WTC11 (cell line): ENCODE measurements around the gene PSMG4. TPM values are rescaled to one million over a fixed set of nuclear protein-coding genes. Genes with fewer than 3 reads are reported as not detected.

Experiments
- ATF2 ChIP-seq: sonication (generic); formaldehyde crosslinking; IDR thresholded peaks from 2 replicates; pipeline ENCODE4 v1.8.1; 2022; ENCODE audit warnings: low read depth, missing genetic modification reagents, borderline replicate concordance
- ATF3 ChIP-seq: sonication (generic); formaldehyde crosslinking; conservative IDR thresholded peaks from 2 replicates; pipeline ENCODE4 v1.8.1; 2022; ENCODE audit warnings: mild to moderate bottlenecking, missing genetic modification reagents
- CDX4 ChIP-seq: fragments of 250-450 bp; sonication (Bioruptor Pico); IDR thresholded peaks from 2 replicates; pipeline ENCODE4 v1.9.0; 2021; ENCODE audit warnings: moderate library complexity, mild to moderate bottlenecking, inconsistent platforms, borderline replicate concordance
- ETV6 ChIP-seq: sonication (generic); formaldehyde crosslinking; IDR thresholded peaks from 2 replicates; pipeline ENCODE4 v1.8.1; 2022; ENCODE audit warnings: mild to moderate bottlenecking, missing genetic modification reagents
- FOXJ3 ChIP-seq: sonication (generic); formaldehyde crosslinking; IDR thresholded peaks from 2 replicates; pipeline ENCODE4 v1.9.0; 2021; ENCODE audit warnings: missing genetic modification reagents, mild to moderate bottlenecking, borderline replicate concordance
- FOXK1 ChIP-seq: sonication (generic); formaldehyde crosslinking; IDR thresholded peaks from 2 replicates; pipeline ENCODE4 v1.8.0; 2022; ENCODE audit warnings: mild to moderate bottlenecking, moderate library complexity, missing genetic modification reagents
- FOXP4 ChIP-seq: sonication (generic); formaldehyde crosslinking; IDR thresholded peaks from 2 replicates; pipeline ENCODE4 v1.8.0; 2022; ENCODE audit warnings: mild to moderate bottlenecking, missing genetic modification reagents
- NR1H2 ChIP-seq: sonication (generic); formaldehyde crosslinking; IDR thresholded peaks from 2 replicates; pipeline ENCODE4 v1.9.0; 2021; ENCODE audit warnings: mild to moderate bottlenecking, moderate library complexity, missing genetic modification reagents
- NR2C2 ChIP-seq: sonication (generic); formaldehyde crosslinking; IDR thresholded peaks from 2 replicates; pipeline ENCODE4 v1.8.0; 2022; ENCODE audit warnings: mild to moderate bottlenecking, missing genetic modification reagents
- PRDM15 ChIP-seq: sonication (generic); formaldehyde crosslinking; IDR thresholded peaks from 2 replicates; pipeline ENCODE4 v1.8.0; 2022; ENCODE audit warnings: missing genetic modification reagents
- RORB ChIP-seq: fragments of 250-450 bp; sonication (Bioruptor Pico); IDR thresholded peaks from 2 replicates; pipeline ENCODE4 v1.9.0; 2021; ENCODE audit warnings: mild to moderate bottlenecking
- SMAD4 ChIP-seq: sonication (generic); formaldehyde crosslinking; IDR thresholded peaks from 2 replicates; pipeline ENCODE4 v1.8.0; 2022; ENCODE audit warnings: mild to moderate bottlenecking, missing genetic modification reagents
- USF1 ChIP-seq: sonication (generic); formaldehyde crosslinking; IDR thresholded peaks from 2 replicates; pipeline ENCODE4 v1.8.0; 2022; ENCODE audit warnings: mild to moderate bottlenecking, missing genetic modification reagents
- ZBTB43 ChIP-seq: sonication (generic); formaldehyde crosslinking; IDR thresholded peaks from 2 replicates; pipeline ENCODE4 v1.8.1; 2023; ENCODE audit warnings: mild to moderate bottlenecking, missing genetic modification reagents
- ZMAT4 ChIP-seq: fragments of 250-450 bp; sonication (Bioruptor Pico); IDR thresholded peaks from 2 replicates; pipeline ENCODE4 v1.9.0; 2021; ENCODE audit warnings: mild to moderate bottlenecking
- ZNF138 ChIP-seq: sonication (generic); formaldehyde crosslinking; conservative IDR thresholded peaks from 2 replicates; pipeline ENCODE4 v1.8.1; 2022; ENCODE audit warnings: mild to moderate bottlenecking, moderate library complexity, missing genetic modification reagents
- ZNF317 ChIP-seq: sonication (generic); formaldehyde crosslinking; IDR thresholded peaks from 2 replicates; pipeline ENCODE4 v1.8.1; 2023; ENCODE audit warnings: low read depth, mild to moderate bottlenecking, moderate library complexity, missing genetic modification reagents, borderline replicate concordance
- ZNF396 ChIP-seq: fragments of 250-450 bp; sonication (Bioruptor Pico); IDR thresholded peaks from 2 replicates; pipeline ENCODE4 v1.8.0; 2021; ENCODE audit warnings: mild to moderate bottlenecking, moderate library complexity, borderline replicate concordance
- ZNF416 ChIP-seq: fragments of 250-450 bp; sonication (Bioruptor Pico); IDR thresholded peaks from 2 replicates; pipeline ENCODE4 v1.9.0; 2021; ENCODE audit warnings: mild to moderate bottlenecking, inconsistent platforms
- ZNF425 ChIP-seq: fragments of 250-450 bp; sonication (Bioruptor Pico); conservative IDR thresholded peaks from 2 replicates; pipeline ENCODE4 v1.9.0; 2021; ENCODE audit warnings: mild to moderate bottlenecking
- ZNF512 ChIP-seq: sonication (generic); formaldehyde crosslinking; IDR thresholded peaks from 2 replicates; pipeline ENCODE4 v1.8.1; 2022; ENCODE audit warnings: missing genetic modification reagents, borderline replicate concordance
- ZNF671 ChIP-seq: fragments of 250-450 bp; sonication (Bioruptor Pico); IDR thresholded peaks from 2 replicates; pipeline ENCODE4 v1.8.0; 2021; ENCODE audit warnings: mild to moderate bottlenecking
- total RNA-seq: library from RNA; stranded (reverse); gene quantifications from 3 replicates; pipeline ENCODE4 v1.2.3, GENCODE V29; 2021

The PSMG4 gene
- total RNA-seq, 1 experiment from 2014 or later: 38.2 TPM

- TF ChIP-seq ATF2 (CRISPR knock-in tag) (no peak), ETV6 (CRISPR knock-in tag) (0 out of 2 replicates have a peak, but pooled peaks have one; percentile 36), ZBTB43 (CRISPR knock-in tag) (peak; percentile 44; the same call in 1 of the 2 replicates), ZNF396 (no peak), ZNF425 (CRISPR knock-in tag) (no peak), FOXK1 (CRISPR knock-in tag) (no peak), ZNF138 (no peak), FOXP4 (CRISPR knock-in tag) (peak; percentile 65; the same call in 1 of the 2 replicates), USF1 (no peak; the same call in 1 of the 2 replicates), PRDM15 (CRISPR knock-in tag) (0 out of 2 replicates have a peak, but pooled peaks have one; percentile 15), CDX4 (CRISPR knock-in tag) (no peak), ZNF671 (CRISPR knock-in tag) (no peak), ZNF512 (CRISPR knock-in tag) (no peak), ZNF416 (no peak), ATF3 (CRISPR knock-in tag) (no peak), NR1H2 (CRISPR knock-in tag) (no peak), RORB (CRISPR knock-in tag) (no peak), ZMAT4 (no peak), ZNF317 (no peak), FOXJ3 (CRISPR knock-in tag) (no peak), SMAD4 (CRISPR knock-in tag) (no peak), NR2C2 (CRISPR knock-in tag) (no peak)
Measured at GRCh38 chr6:3228046-3228671, 30.6 kb upstream of the PSMG4 start (continued).
